K562 (cell line): ENCODE measurements around the gene PTPRG. TPM values are rescaled to one million over a fixed set of nuclear protein-coding genes. Genes with fewer than 3 reads are reported as not detected.
A peak's percentile ranks its signal among the peaks of the same experiment; 100 is the strongest.

Experiments
- ATAC-seq: fragments of 200-7000 bp; cut with Tn5 transposase; 3 replicates; pipeline ENCODE4 v1.9.1; 2020; ENCODE audit warnings: moderate library complexity
- BruUV-seq: library from RNA; stranded (reverse); fragments of 400-500 nt; replicated peaks from 2 replicates; lab custom pipeline; 2021; lab: Mats Ljungman, UMichigan
- CTCF ChIA-PET: fragments of 300-600 bp; formaldehyde crosslinking; extraction: SDS; loops from one replicate; lab custom pipeline; 2021; ENCODE audit warnings: low intra/inter-chr PET ratio; lab: Yijun Ruan, JAX
- POLR2A ChIA-PET: fragments of 300-600, 350-650 bp; sonication (Branson Sonifier 250); formaldehyde crosslinking; extraction: SDS; loops from one replicate; lab custom pipeline; 2021; ENCODE audit warnings: antibody characterized with exemption, inconsistent platforms; lab: Yijun Ruan, JAX
- DNase-seq, 4 experiments: peaks; one replicate each; pipeline versions ENCODE4 v3.0.0 to v3.0.0-alpha.2; 2011 to 2018; ENCODE audit warnings: low spot score in 3 of 4, mixed read lengths in 3 of 4; ENCODE audit errors: extremely low read depth in 1 of 4
- FAIRE-seq: peaks from 2 replicates; lab custom pipeline; 2011; peaks lifted over from hg19 to GRCh38; lab: Jason Lieb, UNC
- H2AFZ ChIP-seq: 2 replicates; pipeline ENCODE4 v1.6.0; 2011; ENCODE audit warnings: low read depth, low read length, control low read depth, inconsistent platforms
- H3K27ac ChIP-seq: fragments of 200-600 bp; 3 replicates; pipeline ENCODE4 v1.8.0; 2011; ENCODE audit warnings: low read depth, mild to moderate bottlenecking, control low read depth, inconsistent platforms, low read length, moderate library complexity, mixed read lengths; ENCODE audit errors: extremely low read depth
- H3K27me3 ChIP-seq, 2 experiments: fragments of 300-600 bp in 1 of 2; 2 replicates in 1 of 2; 3 replicates in 1 of 2; pipeline versions ENCODE4 v1.6.0 to v1.8.0; 2011; ENCODE audit warnings: inconsistent platforms in 2 of 2, low read length in 2 of 2, mild to moderate bottlenecking in 1 of 2, mixed read lengths in 1 of 2, moderate library complexity in 1 of 2; ENCODE audit not compliant: control insufficient read depth in 2 of 2, insufficient read depth in 2 of 2
- H3K36me3 ChIP-seq: fragments of 300-600 bp; 3 replicates; pipeline ENCODE4 v1.8.0; 2011; ENCODE audit warnings: mild to moderate bottlenecking, low read length, inconsistent platforms; ENCODE audit not compliant: control insufficient read depth, insufficient read depth
- H3K4me1 ChIP-seq, 2 experiments: fragments of 200-600 bp in 1 of 2; replicated peaks in 1 of 2; 2 replicates in 1 of 2; 3 replicates in 1 of 2; pipeline versions ENCODE4 v1.5.1 to v1.8.0; 2011; ENCODE audit warnings: inconsistent platforms in 2 of 2, low read length in 2 of 2, mild to moderate bottlenecking in 1 of 2, mixed read lengths in 1 of 2, moderate library complexity in 1 of 2; ENCODE audit not compliant: control insufficient read depth in 2 of 2, insufficient read depth in 2 of 2
- H3K4me2 ChIP-seq: 2 replicates; pipeline ENCODE4 v1.6.1; 2011; ENCODE audit warnings: low read length, control low read depth, inconsistent platforms, mixed read lengths; ENCODE audit not compliant: insufficient read depth
- H3K4me3 ChIP-seq: fragments of 200-600 bp; sonication (generic), shearing (Covaris generic); 2 replicates; pipeline ENCODE4 v1.5.1; 2016; ENCODE audit warnings: control low read depth, inconsistent platforms
- H3K79me2 ChIP-seq: fragments of 200-600 bp; 3 replicates; pipeline ENCODE4 v1.8.0; 2011; ENCODE audit warnings: low read length, inconsistent platforms; ENCODE audit not compliant: control insufficient read depth, insufficient read depth
- H3K9ac ChIP-seq, 2 experiments: 2 replicates each; pipeline versions ENCODE4 v1.6.0 to v1.6.1; 2011; ENCODE audit warnings: low read depth in 2 of 2, low read length in 2 of 2, control low read depth in 1 of 2, inconsistent platforms in 1 of 2, mild to moderate bottlenecking in 1 of 2, mixed read lengths in 1 of 2; ENCODE audit not compliant: insufficient read depth in 1 of 2
- H3K9me1 ChIP-seq: one replicate; pipeline ENCODE4 v1.6.0; 2011; ENCODE audit warnings: inconsistent platforms, mild to moderate bottlenecking, low read length, moderate library complexity; ENCODE audit not compliant: control insufficient read depth, insufficient read depth
- H3K9me3 ChIP-seq: replicated peaks from 2 replicates; pipeline ENCODE4 v1.5.1; 2011; ENCODE audit warnings: low read depth, low read length, inconsistent platforms; ENCODE audit not compliant: control insufficient read depth, insufficient read depth
- H4K20me1 ChIP-seq: replicated peaks from 2 replicates; pipeline ENCODE4 v1.6.1; 2011; ENCODE audit warnings: low read length, inconsistent platforms, mixed read lengths; ENCODE audit not compliant: control insufficient read depth, insufficient read depth
- EP300 ChIP-seq: IDR thresholded peaks from 2 replicates; pipeline ENCODE4 v1.6.1; 2012; ENCODE audit warnings: low read length, improper control_type of control experiment
- ERF ChIP-seq: fragments of 450-650 bp; formaldehyde crosslinking; IDR thresholded peaks from 2 replicates; pipeline ENCODE4 v1.4.0; 2020; ENCODE audit warnings: mild to moderate bottlenecking, mixed read lengths
- SMAD4 ChIP-seq: fragments of 250-450 bp; sonication (Bioruptor Pico); conservative IDR thresholded peaks from 2 replicates; pipeline ENCODE4 v1.8.0; 2021; ENCODE audit warnings: inconsistent platforms, mild to moderate bottlenecking, moderate library complexity
- SPI1 ChIP-seq: IDR thresholded peaks from 2 replicates; pipeline ENCODE4 v1.6.1; 2011; ENCODE audit warnings: low read depth, low read length, control low read depth, borderline replicate concordance
- SRSF9 ChIP-seq: fragments of 200-400 bp; formaldehyde crosslinking; IDR thresholded peaks from 2 replicates; pipeline ENCODE4 v1.6.1; 2017; ENCODE audit warnings: low read depth, low read length, borderline replicate concordance
- TGIF2 ChIP-seq: sonication (generic); formaldehyde crosslinking; IDR thresholded peaks from 2 replicates; pipeline ENCODE4 v1.8.1; 2022; ENCODE audit warnings: mild to moderate bottlenecking, missing genetic modification reagents, moderate library complexity
- XRCC5 ChIP-seq: fragments of 200-400 bp; formaldehyde crosslinking; IDR thresholded peaks from 2 replicates; pipeline ENCODE4 v1.6.1; 2017; ENCODE audit warnings: low read depth, mild to moderate bottlenecking, low read length
- ZNF398 ChIP-seq: fragments of 250-450 bp; sonication (Bioruptor Pico); IDR thresholded peaks from 2 replicates; pipeline ENCODE4 v1.8.0; 2021; ENCODE audit warnings: moderate library complexity, mild to moderate bottlenecking, inconsistent platforms
- WGBS: fragments of 100-300 bp; shearing (Covaris generic); methylation state at CpG from one replicate; pipeline ENCODE4 v1.1.6; 2016; ENCODE audit warnings: low coverage, mixed read lengths; ENCODE audit not compliant: insufficient coverage; ENCODE audit errors: missing lambda C conversion rate; 5-methylcytosine and 5-hydroxymethylcytosine counted together
- in situ Hi-C: fragments of 300-500 bp; cut with MboI; formaldehyde crosslinking; loops from 4 replicates; pipeline ENCODE4 v1.15.0; 2018; ENCODE audit warnings: inconsistent platforms, mixed read lengths
- intact Hi-C: fragments of 100-400 bp; cut with micrococcal nuclease; formaldehyde crosslinking; loops from 2 replicates; pipeline ENCODE4 v1.14.2; 2022
- polyA plus RNA-seq, 8 experiments: library from polyadenylated mRNA; depleted of rRNA in 4 of 8; stranded (reverse) in 5 of 8; unstranded in 3 of 8; fragments of >200 nt; fragmentation: Nextera tagmentation in 2 of 8; fragmentation: Illumina TruSeq in 1 of 8; extraction: Ambion mirVana in 2 of 8; extraction: Trizol in 1 of 8; gene quantifications; 2 replicates each; pipeline versions ENCODE4 v1.2.1 to v1.2.3, GENCODE V29; 2011 to 2014; ENCODE audit warnings: inconsistent platforms in 1 of 8, missing spikeins in 1 of 8
- total RNA-seq, 7 experiments: library from RNA; depleted of rRNA in 6 of 7; stranded (reverse); fragments of >200 nt in 6 of 7; fragmentation: Illumina TruSeq in 2 of 7; extraction: Trizol in 2 of 7; gene quantifications; 2 replicates each; pipeline versions ENCODE4 v1.2.1 to v1.2.3, GENCODE V29; 2011 to 2021; ENCODE audit warnings: low replicate concordance in 1 of 7

Gene PTPRG
- total and polyA plus RNA-seq, 9 of the 15 experiments (the other 6 are each of a cell fraction or from before 2014, with no cell fraction given) = 0.16 TPM; not detected in 8

DNA sequence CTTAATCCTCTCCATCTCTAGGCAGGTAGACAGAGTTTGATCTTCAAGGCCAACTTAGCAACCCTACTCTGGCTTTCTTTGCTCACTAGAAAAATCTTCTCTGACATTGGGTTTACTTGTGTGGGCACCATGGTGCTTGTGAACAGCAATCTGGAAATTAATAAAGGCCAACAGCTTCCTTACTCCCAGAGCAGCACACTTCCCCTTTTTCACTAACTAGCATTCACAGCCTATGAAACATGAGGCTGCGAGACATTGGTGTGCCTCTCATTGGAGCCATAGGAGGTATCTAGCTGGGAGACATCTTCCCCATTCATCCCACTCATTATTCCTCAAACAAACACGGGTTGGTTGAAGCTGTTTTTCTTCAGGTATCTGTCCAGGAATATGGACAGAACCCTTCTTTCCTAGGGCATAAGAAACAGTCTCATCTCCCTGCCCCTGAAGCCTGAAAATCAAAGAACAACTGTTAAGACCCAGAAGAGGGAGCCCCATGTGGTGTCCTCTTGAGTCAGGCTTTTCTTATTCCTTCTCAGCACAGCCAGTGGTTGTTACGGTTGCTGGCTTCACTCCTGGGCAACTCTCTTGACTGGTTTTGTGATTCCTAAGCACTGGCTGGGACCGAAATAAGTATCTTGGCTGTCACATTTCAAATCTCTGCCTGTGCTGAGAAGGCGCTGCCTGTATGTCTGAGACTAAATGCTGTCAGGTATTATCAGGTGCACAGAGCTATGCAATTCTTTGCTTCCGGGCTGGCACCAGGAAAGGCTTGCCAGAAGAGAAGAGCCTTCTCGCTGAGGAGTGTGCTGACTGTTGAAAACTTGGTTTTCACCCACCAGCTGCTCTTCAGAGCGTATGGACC lies 617.6 kb downstream of the PTPRG start:
- no peaks in the 10 kb centered on the region for H3K36me3 ChIP-seq
- H3K4me2 ChIP-seq = no peak overlapping the region
- POLR2A ChIA-PET = no interaction called here
- ATAC-seq (no peak), FAIRE-seq (no peak), DNase-seq (no peak)
- H3K79me2 ChIP-seq = no peaks in the 10 kb centered on the region
- BruUV-seq = no TSS peak
- H3K4me3 ChIP-seq = no peak overlapping the region
- no peaks in the 10 kb centered on the region for H3K9me3 ChIP-seq
- no peaks in the 10 kb centered on the region for H3K27me3 ChIP-seq
- no peak overlapping the region for H3K9ac ChIP-seq
- H3K9me1 ChIP-seq = no peaks in the 10 kb centered on the region
- WGBS = 0% methylated on average over 8 of the region's 8 CpGs
- H3K27ac ChIP-seq = no peak overlapping the region
- in situ Hi-C loops = no loop called here
- no peak for TF ChIP-seq SRSF9
- no peak for TF ChIP-seq EP300
- no peak for TF ChIP-seq ERF
- no peak for TF ChIP-seq ZNF398
- TF ChIP-seq XRCC5 = no peak
- TF ChIP-seq SMAD4 (CRISPR knock-in tag) = no peak
- TF ChIP-seq SPI1 = peak; percentile 73; the same call in 1 of the 2 replicates
- no peak for TF ChIP-seq TGIF2 (CRISPR knock-in tag)
- no peaks in the 10 kb centered on the region for H3K4me1 ChIP-seq
- no peaks in the 10 kb centered on the region for H4K20me1 ChIP-seq
- no peak overlapping the region for H2AFZ ChIP-seq
- CTCF ChIA-PET = no interaction called here
- intact Hi-C loops = no loop called here
